Measurements from ENCODE around the gene SEMA5A. TPM values are rescaled to one million over a fixed set of nuclear protein-coding genes. Genes with fewer than 3 reads are reported as not detected.
A peak's percentile ranks its signal among the peaks of the same experiment; 100 is the strongest.

The SEMA5A gene
- total RNA-seq, 3 donors from 2014 or later: 3.0 to 35.4 (median 25.9) TPM

DNA sequence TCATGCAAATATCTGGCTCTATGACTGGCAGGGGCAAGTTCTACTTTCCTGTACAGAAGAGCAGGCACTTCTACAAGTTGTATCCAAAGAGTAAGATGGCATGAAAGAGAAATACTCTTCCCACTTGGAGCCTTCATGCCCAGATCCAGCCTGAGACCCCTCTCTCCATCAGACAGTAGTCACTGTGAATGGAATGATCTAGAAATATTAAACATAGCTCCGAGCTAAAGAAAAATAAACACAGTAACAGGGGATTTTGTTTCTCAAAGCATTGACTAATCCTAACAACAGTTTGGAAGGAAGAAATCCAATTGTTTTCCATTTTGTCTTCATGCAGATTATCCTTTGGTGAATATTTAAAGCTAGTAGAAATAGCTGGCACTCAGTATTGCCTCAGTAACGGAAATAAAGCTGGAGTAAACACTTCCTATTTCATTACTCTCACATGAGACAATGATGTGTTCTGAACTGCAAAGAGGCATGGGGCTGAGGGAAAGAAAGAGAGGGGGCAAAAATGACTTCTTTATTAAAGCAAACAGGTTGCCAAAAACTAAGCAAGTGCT is 100.0 kb downstream of the SEMA5A start:
- TF ChIP-seq POLR2AphosphoS5 (IDR thresholded peaks at IDR 0.05) (no peak), POLR2A (IDR thresholded peaks at IDR 0.05) (no peak)
- TF ChIP-seq, protein P1, sequence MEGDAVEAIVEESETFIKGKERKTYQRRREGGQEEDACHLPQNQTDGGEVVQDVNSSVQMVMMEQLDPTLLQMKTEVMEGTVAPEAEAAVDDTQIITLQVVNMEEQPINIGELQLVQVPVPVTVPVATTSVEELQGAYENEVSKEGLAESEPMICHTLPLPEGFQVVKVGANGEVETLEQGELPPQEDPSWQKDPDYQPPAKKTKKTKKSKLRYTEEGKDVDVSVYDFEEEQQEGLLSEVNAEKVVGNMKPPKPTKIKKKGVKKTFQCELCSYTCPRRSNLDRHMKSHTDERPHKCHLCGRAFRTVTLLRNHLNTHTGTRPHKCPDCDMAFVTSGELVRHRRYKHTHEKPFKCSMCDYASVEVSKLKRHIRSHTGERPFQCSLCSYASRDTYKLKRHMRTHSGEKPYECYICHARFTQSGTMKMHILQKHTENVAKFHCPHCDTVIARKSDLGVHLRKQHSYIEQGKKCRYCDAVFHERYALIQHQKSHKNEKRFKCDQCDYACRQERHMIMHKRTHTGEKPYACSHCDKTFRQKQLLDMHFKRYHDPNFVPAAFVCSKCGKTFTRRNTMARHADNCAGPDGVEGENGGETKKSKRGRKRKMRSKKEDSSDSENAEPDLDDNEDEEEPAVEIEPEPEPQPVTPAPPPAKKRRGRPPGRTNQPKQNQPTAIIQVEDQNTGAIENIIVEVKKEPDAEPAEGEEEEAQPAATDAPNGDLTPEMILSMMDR (IDR thresholded peaks at IDR 0.05): no peak
- Histone ChIP-seq H3K27me3 (no peaks in the 10 kb centered on the region), H3K36me3 (no peaks in the 10 kb centered on the region), H3K4me3 (no peak overlapping the region), H3K27ac (peak overlapping the region in 1 of 2 donors; percentile 51), H3K9me3 (no peaks in the 10 kb centered on the region), H3K4me1 (no peaks in the 10 kb centered on the region)
- DNase-seq (ENCODE audit: low spot score in 2 of 2): no peak
- intact Hi-C loops (cut with DNase I; ENCODE audit: low total_unique reads): no loop called here

DNA sequence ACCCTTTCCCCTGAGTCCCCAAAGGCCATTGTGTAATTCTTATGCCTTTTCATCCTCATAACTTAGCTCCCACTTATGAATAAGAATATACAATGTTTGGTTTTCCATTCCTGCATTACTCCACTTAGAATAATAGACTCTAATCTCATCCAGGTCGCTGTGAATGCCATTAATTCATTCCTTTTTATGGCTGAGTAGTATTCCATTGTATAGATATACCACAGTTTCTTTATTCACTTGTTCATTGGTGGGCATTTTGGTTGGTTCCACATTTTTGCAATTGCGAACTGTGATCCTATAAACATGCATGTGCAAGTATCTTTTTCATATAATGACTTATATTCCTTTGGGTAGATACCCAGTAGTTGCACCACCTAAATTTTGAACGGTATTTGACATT is 101.5 kb downstream of the SEMA5A start:
- intact Hi-C loops (cut with DNase I; ENCODE audit: low total_unique reads): no loop called here
- TF ChIP-seq, protein P1 (IDR thresholded peaks at IDR 0.05): no peak
- no peak for TF ChIP-seq POLR2A (IDR thresholded peaks at IDR 0.05)
- TF ChIP-seq POLR2AphosphoS5 (IDR thresholded peaks at IDR 0.05): no peak
- H3K27me3 ChIP-seq: no peaks in the 10 kb centered on the region

DNA sequence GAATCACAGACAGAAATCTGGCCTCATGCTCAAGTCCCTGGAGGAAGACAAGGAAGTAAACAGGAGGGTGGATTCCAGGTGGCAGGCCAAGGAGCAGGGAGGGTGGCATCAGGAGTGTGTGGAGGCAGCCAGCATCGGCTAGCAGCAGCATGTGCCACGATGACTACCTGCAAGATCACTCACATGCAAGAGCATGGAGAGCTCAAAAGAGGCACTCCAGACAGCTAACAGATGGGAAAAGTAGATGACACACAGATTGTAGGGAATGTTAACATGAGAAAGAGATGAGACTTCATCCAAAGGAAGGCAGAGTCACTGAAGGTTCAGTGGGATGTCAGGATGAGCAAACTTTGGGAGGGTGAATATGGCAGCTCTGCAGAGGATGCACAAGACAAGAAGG is 104.3 kb downstream of the SEMA5A start:
- Histone ChIP-seq H3K36me3 (no peaks in the 10 kb centered on the region), H3K27me3 (no peaks in the 10 kb centered on the region), H3K27ac (no peak overlapping the region), H3K9me3 (no peaks in the 10 kb centered on the region), H3K4me3 (no peak overlapping the region), H3K4me1 (no peaks in the 10 kb centered on the region)
- intact Hi-C loops (cut with DNase I; ENCODE audit: low total_unique reads): no loop called here
- no peak for TF ChIP-seq POLR2AphosphoS5 (IDR thresholded peaks at IDR 0.05)
- TF ChIP-seq, protein P1 (IDR thresholded peaks at IDR 0.05): no peak
- no peak for TF ChIP-seq POLR2A (IDR thresholded peaks at IDR 0.05)
- DNase-seq (ENCODE audit: low spot score in 2 of 2): no peak

More for the DNA sequence above, 101.5 kb downstream of the SEMA5A start:
- Histone ChIP-seq H3K4me1 (no peaks in the 10 kb centered on the region), H3K9me3 (no peaks in the 10 kb centered on the region), H3K27ac (no peak overlapping the region), H3K36me3 (no peaks in the 10 kb centered on the region), H3K4me3 (no peak overlapping the region)
- no peak for DNase-seq (ENCODE audit: low spot score in 2 of 2)

GRCh38 chr5:9440517-9440916 is 105.4 kb downstream of the SEMA5A start:
- Histone ChIP-seq H3K9me3 (no peaks in the 10 kb centered on the region), H3K36me3 (no peaks in the 10 kb centered on the region), H3K27ac (no peak overlapping the region), H3K27me3 (no peaks in the 10 kb centered on the region), H3K4me3 (no peak overlapping the region), H3K4me1 (no peaks in the 10 kb centered on the region)
- DNase-seq (ENCODE audit: low spot score in 2 of 2): no peak
- intact Hi-C loops (cut with DNase I; ENCODE audit: low total_unique reads): no loop called here
- TF ChIP-seq POLR2A (IDR thresholded peaks at IDR 0.05) (no peak), POLR2AphosphoS5 (IDR thresholded peaks at IDR 0.05) (no peak)
- TF ChIP-seq, protein P1 (IDR thresholded peaks at IDR 0.05): no peak

- no peak for TF ChIP-seq POLR2AphosphoS5 (IDR thresholded peaks at IDR 0.05)
- TF ChIP-seq, protein P1 (IDR thresholded peaks at IDR 0.05): no peak
- TF ChIP-seq POLR2A (IDR thresholded peaks at IDR 0.05): no peak
- no peaks in the 10 kb centered on the region for H3K27me3 ChIP-seq
- peak overlapping the region in 1 of 2 donors; percentile 15 for H3K27ac ChIP-seq
- no peak overlapping the region for H3K4me3 ChIP-seq
- no peak for DNase-seq (ENCODE audit: low spot score in 2 of 2)
- H3K4me1 ChIP-seq: no peaks in the 10 kb centered on the region
- intact Hi-C loops (cut with DNase I; ENCODE audit: low total_unique reads): no loop called here
- H3K9me3 ChIP-seq: no peaks in the 10 kb centered on the region
- H3K36me3 ChIP-seq: no peaks in the 10 kb centered on the region
These were observed 106.2 kb downstream of the SEMA5A start for GRCh38 chr5:9439531-9440292.

Measured in breast epithelium (tissue), 4 donors.